Measurements from ENCODE around the gene SETD1B.

SETD1B gene

DNA sequence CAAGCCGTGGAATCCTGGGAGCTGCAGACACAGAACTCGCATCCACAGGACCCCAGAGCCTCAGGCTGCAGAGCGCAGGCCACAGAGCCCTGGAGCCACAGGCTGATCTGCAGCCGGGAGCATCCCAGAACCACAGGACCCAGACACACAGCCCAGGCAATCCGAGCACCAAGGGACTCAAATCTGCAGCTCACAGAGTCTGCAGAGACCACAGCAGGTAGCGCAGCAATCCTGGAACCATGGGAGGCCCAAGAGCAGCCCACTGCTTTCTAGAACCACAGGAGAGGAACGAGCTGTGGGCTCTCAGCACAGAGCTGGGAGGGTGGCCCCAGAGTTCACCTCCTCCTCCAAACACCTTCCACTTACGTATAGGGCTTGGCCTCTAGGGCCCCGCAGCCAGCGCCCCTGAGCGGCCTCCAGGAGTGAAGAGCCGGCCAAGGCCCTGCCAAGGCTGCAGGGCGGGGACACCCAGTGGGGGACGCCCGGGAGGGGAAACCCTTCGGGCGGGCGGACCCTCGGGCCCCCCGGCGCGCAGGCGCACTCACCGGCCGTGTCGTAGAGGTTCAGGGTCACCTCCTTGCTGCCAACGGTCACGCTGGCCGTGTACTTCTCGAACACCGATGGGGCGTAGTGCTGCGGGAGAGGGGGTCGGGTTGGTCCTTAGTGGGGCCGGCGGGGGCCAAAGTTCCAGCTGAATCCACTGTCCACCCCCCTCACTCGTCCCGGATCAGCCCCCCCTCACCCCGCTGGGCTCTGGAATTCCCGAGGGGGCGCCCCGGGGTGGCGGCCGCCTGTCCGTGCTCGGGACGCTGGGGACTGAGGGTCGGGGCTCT lies 11.0 kb upstream of the SETD1B start:
- Histone ChIP-seq H3K4me3 (ENCODE audit: low read depth in 1 of 2, low read length in 1 of 2) (peak overlapping the region; percentile 80 to 89), H3K27me3 (no peaks in the 10 kb centered on the region), H3K4me1 (ENCODE audit: control insufficient read depth in 1 of 2, insufficient read depth in 1 of 2, low read depth in 1 of 2, low read length in 1 of 2) (peaks cover 82 to 86% of the 10 kb centered on the region in 2 experiments), H3K27ac (peak overlapping the region; percentile 98), H3K36me3 (peaks cover 24% of the 10 kb centered on the region), H3K9me3 (no peaks in the 10 kb centered on the region)
- TF ChIP-seq, protein P1, sequence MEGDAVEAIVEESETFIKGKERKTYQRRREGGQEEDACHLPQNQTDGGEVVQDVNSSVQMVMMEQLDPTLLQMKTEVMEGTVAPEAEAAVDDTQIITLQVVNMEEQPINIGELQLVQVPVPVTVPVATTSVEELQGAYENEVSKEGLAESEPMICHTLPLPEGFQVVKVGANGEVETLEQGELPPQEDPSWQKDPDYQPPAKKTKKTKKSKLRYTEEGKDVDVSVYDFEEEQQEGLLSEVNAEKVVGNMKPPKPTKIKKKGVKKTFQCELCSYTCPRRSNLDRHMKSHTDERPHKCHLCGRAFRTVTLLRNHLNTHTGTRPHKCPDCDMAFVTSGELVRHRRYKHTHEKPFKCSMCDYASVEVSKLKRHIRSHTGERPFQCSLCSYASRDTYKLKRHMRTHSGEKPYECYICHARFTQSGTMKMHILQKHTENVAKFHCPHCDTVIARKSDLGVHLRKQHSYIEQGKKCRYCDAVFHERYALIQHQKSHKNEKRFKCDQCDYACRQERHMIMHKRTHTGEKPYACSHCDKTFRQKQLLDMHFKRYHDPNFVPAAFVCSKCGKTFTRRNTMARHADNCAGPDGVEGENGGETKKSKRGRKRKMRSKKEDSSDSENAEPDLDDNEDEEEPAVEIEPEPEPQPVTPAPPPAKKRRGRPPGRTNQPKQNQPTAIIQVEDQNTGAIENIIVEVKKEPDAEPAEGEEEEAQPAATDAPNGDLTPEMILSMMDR (IDR thresholded peaks at IDR 0.05) = peak; percentile 24

DNA sequence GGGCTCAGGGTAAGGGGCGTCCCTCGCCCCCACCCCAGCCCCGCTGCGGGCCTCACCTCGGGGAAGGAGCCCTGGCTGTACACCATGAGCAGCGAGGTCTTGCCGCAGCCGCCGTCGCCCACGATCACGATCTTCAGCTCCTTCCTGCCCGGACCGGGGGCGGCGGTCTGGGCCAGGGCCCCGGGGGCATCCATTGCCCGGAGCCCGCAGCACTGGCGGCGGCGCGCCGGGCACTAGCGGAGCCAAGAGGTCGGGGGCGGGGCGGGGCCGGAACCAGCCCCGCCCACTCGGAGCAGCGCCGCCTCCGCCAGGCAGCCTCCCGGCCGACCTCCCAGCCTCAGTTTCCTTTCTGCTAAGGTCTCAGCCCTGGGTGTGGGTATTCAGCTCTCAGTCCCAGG lies 10.4 kb upstream of the SETD1B start, which contains the start of gene RHOF:
TSS of gene RHOF (minus strand) at position 249 of the 398 bp plus-strand sequence. CDS start at position 194, 55 bp downstream.
- H3K27me3 ChIP-seq = no peaks in the 10 kb centered on the region
- H3K4me1 ChIP-seq (ENCODE audit: control insufficient read depth in 1 of 2, insufficient read depth in 1 of 2, low read depth in 1 of 2, low read length in 1 of 2) = peaks cover 82 to 86% of the 10 kb centered on the region in 2 experiments
- H3K27ac ChIP-seq = peak within 1 kb of the TSS; percentile 98
- no peaks in the 10 kb centered on the region for H3K9me3 ChIP-seq
- peaks cover 31% of the 10 kb centered on the region for H3K36me3 ChIP-seq
- TF ChIP-seq, protein P1 (IDR thresholded peaks at IDR 0.05) = no peak
- peak within 1 kb of the TSS; percentile 80 to 89 for H3K4me3 ChIP-seq (ENCODE audit: low read depth in 1 of 2, low read length in 1 of 2)

DNA sequence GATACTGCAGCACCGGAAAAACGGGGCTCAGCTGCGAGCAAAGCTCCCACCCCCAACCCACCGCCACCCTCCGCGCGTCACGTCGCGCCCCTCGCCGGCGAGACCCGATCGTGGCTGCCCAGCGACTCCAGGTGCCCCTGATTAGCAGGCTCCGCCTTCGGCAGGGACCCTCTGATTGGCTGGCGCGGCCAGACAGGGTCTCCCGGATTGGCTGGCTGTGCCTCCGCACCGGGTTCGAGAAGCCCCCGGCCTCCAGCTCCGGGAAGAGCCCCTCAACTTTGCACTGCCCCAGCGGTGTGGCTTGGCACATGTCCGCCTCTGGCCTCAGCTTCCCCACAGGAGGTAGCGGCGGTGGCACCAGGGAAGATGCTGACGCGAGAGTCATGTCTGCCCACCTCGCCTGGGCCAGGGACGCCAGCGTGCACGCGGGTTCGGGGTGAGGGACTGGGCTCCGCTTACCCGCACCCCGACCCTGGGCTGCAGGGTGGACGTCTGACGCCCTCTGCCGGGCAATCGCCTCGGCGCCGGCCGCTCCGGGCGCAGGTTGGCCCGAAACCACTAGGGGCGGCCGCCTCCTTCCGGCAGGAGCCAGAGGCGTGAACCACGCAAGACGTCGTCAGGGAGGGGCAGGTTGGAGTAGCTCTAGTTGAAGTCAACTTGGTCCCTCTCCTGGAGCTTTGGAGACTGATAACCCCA lies 9.8 kb upstream of the SETD1B start:
- Histone ChIP-seq H3K9me3 (no peaks in the 10 kb centered on the region), H3K27ac (peak overlapping the region; percentile 98), H3K36me3 (peaks cover 32% of the 10 kb centered on the region), H3K4me1 (ENCODE audit: control insufficient read depth in 1 of 2, insufficient read depth in 1 of 2, low read depth in 1 of 2, low read length in 1 of 2) (peaks cover 82 to 86% of the 10 kb centered on the region in 2 experiments), H3K27me3 (no peaks in the 10 kb centered on the region), H3K4me3 (ENCODE audit: low read depth in 1 of 2, low read length in 1 of 2) (peak overlapping the region; percentile 80 to 89)
- TF ChIP-seq, protein P1 (IDR thresholded peaks at IDR 0.05) = peak; percentile 100

DNA sequence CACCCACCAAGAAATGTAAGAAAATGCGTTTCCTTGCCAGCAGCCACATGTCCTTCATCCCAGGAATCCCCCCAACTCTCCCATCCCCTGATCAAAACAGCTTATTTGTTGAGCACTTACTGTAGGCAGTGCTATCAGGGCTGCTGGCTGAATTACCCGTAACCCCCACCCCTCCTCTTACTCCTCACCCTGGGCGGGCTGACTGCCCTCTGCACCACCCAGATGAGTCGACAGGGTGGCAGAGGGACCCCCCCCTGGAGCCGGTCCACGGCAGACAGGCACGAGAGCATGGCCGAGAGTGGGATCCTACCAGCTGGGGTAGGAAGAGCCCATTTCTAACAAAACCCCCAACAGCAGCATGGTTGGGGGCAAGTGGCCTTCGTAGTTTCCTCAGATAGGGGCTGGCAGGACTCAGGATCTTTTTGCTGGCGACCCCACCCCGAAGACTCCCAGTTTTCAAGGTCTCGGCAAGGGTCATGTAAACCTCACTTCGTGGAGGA lies 9.2 kb upstream of the SETD1B start:
- Histone ChIP-seq H3K27me3 (no peaks in the 10 kb centered on the region), H3K27ac (peak overlapping the region; percentile 98), H3K9me3 (no peaks in the 10 kb centered on the region), H3K4me3 (ENCODE audit: low read depth in 1 of 2, low read length in 1 of 2) (peak overlapping the region; percentile 80 to 89), H3K4me1 (ENCODE audit: control insufficient read depth in 1 of 2, insufficient read depth in 1 of 2, low read depth in 1 of 2, low read length in 1 of 2) (peaks cover 81 to 86% of the 10 kb centered on the region in 2 experiments), H3K36me3 (peaks cover 32% of the 10 kb centered on the region)
- TF ChIP-seq, protein P1 (IDR thresholded peaks at IDR 0.05) = no peak

DNA sequence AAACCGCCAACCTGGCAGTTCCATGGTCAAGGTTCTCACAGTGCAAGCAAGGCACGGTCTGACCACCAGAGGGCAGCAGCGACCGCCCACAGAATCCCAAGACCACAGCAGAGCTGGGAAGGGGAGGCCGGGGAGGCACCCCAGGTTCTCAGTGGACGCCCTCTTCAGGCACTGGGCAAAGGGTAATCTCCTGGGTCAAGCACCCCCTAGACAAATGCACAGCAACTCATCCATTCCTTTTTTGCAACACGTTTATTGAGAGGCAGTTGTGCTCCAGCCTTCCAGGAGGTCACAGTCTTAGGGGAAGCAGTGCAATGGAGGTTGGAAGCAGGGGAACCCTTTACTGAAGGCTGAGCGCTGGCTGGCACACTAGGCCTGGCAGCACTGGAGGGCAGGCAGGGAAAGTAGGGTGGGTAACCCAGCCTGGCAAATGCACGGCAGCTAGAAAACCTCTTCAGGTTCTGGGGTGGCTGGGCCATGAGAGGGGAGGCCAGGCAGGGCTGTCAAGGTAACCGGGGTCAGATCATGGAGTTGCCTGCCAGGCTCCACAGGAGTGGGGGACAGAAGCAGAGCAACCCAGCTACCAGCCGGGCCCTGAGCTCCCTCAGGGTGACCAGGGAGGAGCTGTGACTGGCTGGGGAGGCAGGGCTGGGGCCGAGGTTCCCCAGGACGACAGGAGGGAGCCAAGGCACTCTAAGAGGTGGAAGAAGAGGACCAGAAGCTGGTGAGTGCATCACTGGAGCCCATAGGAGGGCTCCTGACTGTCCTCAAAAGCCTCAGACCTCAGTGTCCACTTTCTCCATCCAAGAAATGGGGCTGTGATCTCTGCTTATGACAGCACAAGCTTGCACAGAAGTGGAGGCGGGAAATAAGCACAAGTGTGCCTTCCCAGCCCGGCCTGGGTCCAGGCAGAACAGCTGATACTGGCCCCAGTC lies 8.5 kb upstream of the SETD1B start:
- peak overlapping the region; percentile 98 for H3K27ac ChIP-seq
- TF ChIP-seq, protein P1 (IDR thresholded peaks at IDR 0.05) = peak; percentile 96
- H3K4me1 ChIP-seq (ENCODE audit: control insufficient read depth in 1 of 2, insufficient read depth in 1 of 2, low read depth in 1 of 2, low read length in 1 of 2) = peaks cover 74 to 84% of the 10 kb centered on the region in 2 experiments
- peaks cover 32% of the 10 kb centered on the region for H3K36me3 ChIP-seq
- H3K4me3 ChIP-seq (ENCODE audit: low read depth in 1 of 2, low read length in 1 of 2) = peak overlapping the region; percentile 80 to 89
- H3K9me3 ChIP-seq = no peaks in the 10 kb centered on the region
- H3K27me3 ChIP-seq = no peaks in the 10 kb centered on the region

All from neutrophil (primary cell).